ACHN (cell line): Measurements from ENCODE around the gene FER1L5.

ENCODE experiments used
- DNase-seq: peaks from one replicate; pipeline ENCODE4 v3.0.0-alpha.2; 2015
- in situ Hi-C: cut with HindIII; loops from 2 replicates; pipeline ENCODE4 v1.10.0; 2017; ENCODE audit warnings: low sequenced_read_pairs, low pct_ligation_motif_present, low pct_unique_long_range_greater_than_20kb

Gene FER1L5

DNA sequence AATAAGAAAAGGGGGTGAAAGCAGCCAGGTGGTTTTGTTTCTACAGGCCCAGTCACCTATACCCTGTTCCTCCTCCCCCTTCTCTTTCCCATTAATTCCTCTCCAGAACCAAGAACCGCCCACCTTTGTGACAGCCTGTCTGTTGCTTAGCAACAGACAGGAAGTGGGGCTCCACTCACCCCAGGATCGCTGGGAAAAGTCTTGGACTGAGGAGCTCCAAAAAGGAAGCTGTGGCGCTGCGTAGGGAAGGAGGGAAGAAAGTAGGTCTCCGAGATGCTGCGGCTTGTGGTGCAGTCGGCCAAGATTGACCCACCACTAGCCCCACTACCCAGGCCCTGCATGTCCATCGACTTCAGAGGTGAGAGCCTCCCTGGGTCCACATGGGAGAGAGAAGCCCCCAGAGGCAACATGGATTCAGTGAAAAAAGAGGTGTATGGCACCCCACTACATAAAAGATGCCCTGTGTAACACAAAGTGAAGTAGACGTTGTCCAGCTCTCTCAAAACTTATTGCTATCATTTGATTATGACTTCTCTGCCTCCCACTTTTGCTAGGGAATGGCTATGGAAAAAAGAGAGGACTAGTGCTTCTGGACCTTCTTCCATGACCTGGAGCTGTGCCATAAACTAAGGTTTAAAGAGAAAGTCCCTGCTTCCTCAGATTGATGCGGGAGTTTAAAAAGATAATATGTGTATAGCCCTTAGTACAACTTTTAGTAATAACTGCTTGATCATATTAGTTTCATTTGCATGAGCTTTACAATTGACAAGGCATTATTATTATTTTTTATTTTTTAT is at the start of gene FER1L5:
FER1L5 (plus strand) TSS at position 201 of the 797 bp plus-strand sequence; CDS start at position 274, 73 bp downstream.
- in situ Hi-C loops: no loop called here
- DNase-seq: peak; percentile 83

DNA sequence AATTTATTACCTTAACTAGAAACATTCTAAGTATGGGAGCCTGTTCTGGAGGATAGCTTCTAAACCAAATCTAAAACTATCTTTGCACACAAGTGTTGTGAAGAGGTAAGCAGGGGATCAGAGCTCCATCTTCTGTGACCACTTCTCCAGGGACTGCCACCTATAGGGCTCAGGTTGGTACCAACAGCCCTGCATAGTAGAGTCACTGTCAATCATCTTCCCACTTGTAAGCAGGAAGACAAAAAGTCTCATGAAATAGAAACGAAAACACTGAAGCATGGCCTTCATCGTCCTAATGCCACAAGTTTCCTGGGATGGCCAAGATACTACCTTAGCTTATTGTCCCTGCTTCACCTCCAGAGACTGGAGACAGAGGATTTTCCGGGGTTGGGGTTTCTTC is 48.3 kb upstream of the FER1L5 start:
- DNase-seq: no peak
- in situ Hi-C loops: no loop called here

- DNase-seq: no peak
- in situ Hi-C loops: no loop called here
Measured at GRCh38 chr2:96594691-96595152, 47.8 kb upstream of the FER1L5 start.

DNA sequence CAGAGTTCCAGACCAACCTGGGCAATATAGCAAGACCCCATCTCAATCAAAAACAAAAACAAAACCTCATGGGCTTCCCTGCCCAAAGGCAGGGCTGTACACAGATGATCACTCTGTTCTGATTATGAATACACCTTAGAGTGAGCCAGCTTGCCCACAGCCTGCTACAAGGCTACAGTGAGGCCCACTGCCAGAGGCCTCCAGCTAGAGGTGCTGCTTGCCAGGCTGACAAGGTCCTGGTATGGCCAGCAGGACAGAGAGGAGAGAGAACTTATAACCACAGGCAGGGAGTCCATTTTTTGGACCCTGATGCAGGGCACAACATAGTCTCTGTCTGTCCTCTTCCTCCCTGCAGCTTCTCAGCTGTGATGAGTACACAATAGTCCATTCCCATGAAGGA is 46.0 kb upstream of the FER1L5 start:
- in situ Hi-C loops: no loop called here
- no peak for DNase-seq

GRCh38 chr2:96599941-96600340 is 42.6 kb upstream of the FER1L5 start:
- in situ Hi-C loops: no loop called here
- no peak for DNase-seq

DNA sequence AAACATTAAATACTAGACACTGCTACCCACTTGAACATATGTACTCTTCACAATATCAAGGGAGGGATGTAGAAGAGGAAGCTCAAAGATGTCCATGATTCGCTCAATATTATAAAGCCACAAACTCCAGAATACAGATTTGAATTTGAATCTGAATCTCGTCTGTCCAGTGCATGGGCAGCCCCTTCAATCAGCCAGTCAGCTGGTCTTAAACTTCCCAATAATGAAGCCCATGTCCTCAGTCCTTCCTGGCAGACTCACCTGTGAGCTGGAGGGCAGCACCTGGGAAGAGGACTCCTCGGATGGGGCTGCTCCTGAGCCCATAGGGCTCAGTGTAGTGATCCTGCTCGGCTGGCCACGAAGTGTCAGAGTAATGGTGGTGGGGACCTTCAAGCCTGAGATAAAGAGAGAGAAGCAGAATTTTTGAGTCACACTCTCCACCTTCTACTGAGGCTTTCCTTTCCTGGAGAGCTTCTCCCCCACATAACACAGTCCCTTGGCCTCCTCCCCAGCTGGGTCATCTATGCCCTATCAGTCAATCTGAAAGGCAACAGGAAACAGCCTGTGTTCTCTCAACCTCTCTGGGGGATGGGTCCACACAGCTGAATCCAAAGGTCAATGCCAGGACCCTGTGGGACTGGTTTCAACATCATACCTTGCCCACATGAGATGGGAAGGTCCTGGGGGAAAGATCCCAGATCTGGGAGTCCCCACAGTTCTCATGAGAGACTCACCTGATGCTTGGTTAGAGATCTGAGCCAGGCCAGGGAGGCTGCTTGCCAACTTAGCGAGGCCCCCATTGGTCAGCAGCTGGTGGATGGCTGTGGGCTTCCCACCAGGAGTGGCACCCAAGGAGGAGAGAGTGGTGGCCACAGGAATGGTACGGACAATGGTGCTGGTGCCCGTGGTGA is 40.9 kb upstream of the FER1L5 start:
- in situ Hi-C loops: no loop called here
- no peak for DNase-seq

DNA sequence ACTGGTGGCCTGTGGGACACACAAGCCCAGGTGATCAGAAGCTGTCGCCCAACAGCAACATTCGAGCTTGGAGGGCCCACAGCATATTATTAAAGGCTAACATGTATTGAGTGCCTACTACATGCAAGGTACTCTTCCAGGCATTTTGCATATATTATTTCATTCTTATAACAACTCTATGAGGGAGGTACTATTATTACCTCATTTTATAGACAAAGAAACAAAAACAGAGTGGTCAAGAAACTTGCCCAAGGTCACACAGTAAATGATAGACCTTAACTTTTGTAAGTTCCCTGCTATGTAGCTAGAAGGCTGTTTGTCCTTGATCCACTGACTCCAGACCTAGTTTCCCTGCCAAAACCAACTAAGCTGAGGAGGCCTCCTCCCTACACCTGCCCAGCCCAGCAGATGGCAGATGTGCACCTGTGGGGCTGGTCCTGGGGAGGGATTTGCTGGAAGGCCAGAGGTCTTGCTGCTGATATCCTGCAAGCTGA is 40.2 kb upstream of the FER1L5 start:
- in situ Hi-C loops: no loop called here
- no peak for DNase-seq

DNA sequence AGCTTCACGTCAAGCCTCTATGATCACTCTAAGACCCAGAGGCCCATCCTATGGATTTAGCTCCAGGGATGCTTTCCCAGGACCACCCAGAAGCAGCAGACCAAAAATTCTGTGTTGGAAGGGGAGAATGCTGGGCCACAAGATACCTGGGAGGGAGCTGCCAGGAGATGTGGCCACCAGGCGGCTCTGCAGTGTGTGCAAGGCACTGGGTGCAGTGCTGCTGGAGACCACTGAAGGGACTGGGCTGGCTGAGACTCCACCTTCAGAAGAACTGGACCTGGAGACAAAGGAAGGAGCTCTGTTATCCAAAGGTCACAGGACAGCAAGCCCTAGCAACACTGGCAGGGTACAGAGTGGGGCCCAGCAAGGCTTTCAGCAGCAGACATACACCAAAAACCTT is 38.5 kb upstream of the FER1L5 start:
- in situ Hi-C loops: no loop called here
- peak; percentile 17 for DNase-seq

GRCh38 chr2:96608469-96609455 is 33.8 kb upstream of the FER1L5 start:
- DNase-seq: peak; percentile 71
- in situ Hi-C loops: no loop called here

GRCh38 chr2:96616128-96616527 is 26.4 kb upstream of the FER1L5 start:
- DNase-seq: no peak
- in situ Hi-C loops: no loop called here

GRCh38 chr2:96616535-96616934 is 26.0 kb upstream of the FER1L5 start:
- in situ Hi-C loops: no loop called here

GRCh38 chr2:96617012-96617411 is 25.6 kb upstream of the FER1L5 start:
- no peak for DNase-seq
- in situ Hi-C loops: no loop called here

More at GRCh38 chr2:96616535-96616934, 26.0 kb upstream of the FER1L5 start:
- DNase-seq: no peak

DNA sequence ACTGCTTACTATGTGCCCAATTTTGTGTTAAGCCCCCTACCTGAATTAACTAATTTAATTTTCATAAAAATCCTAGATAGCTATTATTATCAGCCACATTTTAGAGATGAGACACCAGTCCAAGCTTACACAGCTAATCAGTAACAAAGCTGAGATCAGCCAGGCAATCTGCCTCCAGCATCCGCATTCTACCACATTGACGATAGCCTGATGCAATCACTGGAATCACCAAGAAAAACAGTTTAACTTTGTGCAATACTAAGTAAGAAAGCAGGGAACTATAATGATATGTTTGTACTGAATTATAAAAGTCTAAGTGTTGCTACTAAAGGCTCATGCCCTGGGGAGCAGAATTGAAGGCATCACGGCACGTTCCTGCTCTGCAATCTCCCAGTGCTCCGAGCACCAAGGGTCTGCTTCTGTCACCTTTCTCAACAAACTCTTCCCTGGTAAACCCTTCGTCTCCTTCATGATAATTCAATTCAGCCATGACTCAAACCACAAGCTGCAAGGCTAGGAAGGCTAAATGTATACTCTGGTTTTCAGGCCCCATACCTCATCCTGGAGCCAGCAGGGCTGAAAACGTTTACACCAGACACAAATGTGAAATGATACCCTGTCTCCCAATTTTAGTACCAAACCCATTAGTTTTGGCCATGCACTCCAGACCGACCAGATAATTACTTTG is 23.8 kb upstream of the FER1L5 start:
- in situ Hi-C loops: no loop called here
- peak; percentile 93 for DNase-seq

- no peak for DNase-seq
- in situ Hi-C loops: no loop called here
Measured at GRCh38 chr2:96622544-96622943, 20.0 kb upstream of the FER1L5 start.

DNA sequence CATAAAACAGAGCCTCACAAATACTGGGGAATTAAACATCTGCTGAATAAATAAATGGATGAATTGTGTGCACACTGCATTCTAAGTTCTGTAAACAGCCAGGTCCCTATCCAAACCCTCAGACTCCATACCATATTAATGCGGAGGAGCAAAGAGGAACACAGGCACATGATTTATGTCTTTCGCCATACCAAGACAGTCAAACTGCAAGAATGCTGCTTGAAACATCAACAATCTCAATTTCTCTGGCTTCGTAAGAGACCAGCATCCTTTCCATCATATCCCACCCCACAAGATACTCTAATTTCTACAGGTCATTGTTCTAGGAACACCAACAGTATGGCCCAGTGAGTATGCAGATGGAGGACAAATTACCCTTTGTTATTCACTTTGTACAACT is 19.4 kb upstream of the FER1L5 start:
- in situ Hi-C loops: no loop called here
- no peak for DNase-seq

GRCh38 chr2:96625571-96626552 is 16.7 kb upstream of the FER1L5 start:
- DNase-seq: no peak
- in situ Hi-C loops: no loop called here

- in situ Hi-C loops: no loop called here
- DNase-seq: no peak
Measured at GRCh38 chr2:96626553-96626942, 16.0 kb upstream of the FER1L5 start.
